HCT116 (cell line): ENCODE data around the gene PSAP. TPM values are rescaled to one million over a fixed set of nuclear protein-coding genes. Genes with fewer than 3 reads are reported as not detected.

Source experiments
- ATAC-seq: fragments of 200-7000 bp; cut with Tn5 transposase; 2 replicates; pipeline ENCODE4 v1.9.1; 2020; ENCODE audit warnings: mild to moderate bottlenecking, moderate library complexity
- BruUV-seq: library from RNA; stranded (reverse); fragments of 400-500 nt; replicated peaks from 2 replicates; lab custom pipeline; 2021; lab: Mats Ljungman, UMichigan
- CTCF ChIA-PET: fragments of 300-600 bp; sonication (Branson Sonifier 250); formaldehyde crosslinking; loops from one replicate; lab custom pipeline; 2021; ENCODE audit warnings: antibody characterized with exemption; lab: Charles Lee
- POLR2A ChIA-PET: fragments of 300-600, 350-600 bp; sonication (Branson Sonifier 250); formaldehyde crosslinking; loops from one replicate; lab custom pipeline; 2021; ENCODE audit warnings: antibody characterized with exemption; lab: Charles Lee
- RAD21 ChIA-PET, 2 experiments: fragments of 300-600 bp; sonication (Branson Sonifier 250); formaldehyde crosslinking; loops; one replicate each; lab custom pipeline; 2023; ENCODE audit warnings: low total read pairs in 2 of 2; ENCODE audit not compliant: uncharacterized antibody in 2 of 2, unreplicated experiment in 2 of 2, low non-redundant PET in 1 of 2; lab: Charles Lee
- DNase-seq: peaks from one replicate; pipeline ENCODE4 v3.0.0-alpha.2; 2010; ENCODE audit warnings: low read depth, low spot score
- H2AFZ ChIP-seq: fragments of 200-600 bp; shearing (Covaris generic), sonication (generic); 2 replicates; pipeline ENCODE4 v1.6.1; 2017; ENCODE audit warnings: low read depth, mixed run types, mixed read lengths, antibody characterized with exemption, low read length; ENCODE audit not compliant: poor library complexity, severe bottlenecking
- H3K27ac ChIP-seq: 2 replicates; pipeline ENCODE4 v1.5.1; 2012; ENCODE audit warnings: low read depth, low read length
- H3K27me3 ChIP-seq: fragments of 200-600 bp; sonication (generic); 2 replicates; pipeline ENCODE4 v1.6.1; 2016; ENCODE audit warnings: mixed run types, low read length, mixed read lengths; ENCODE audit not compliant: insufficient read depth
- H3K36me3 ChIP-seq, 2 experiments: fragments of 200-500 bp in 1 of 2; fragments of 200-600 bp in 1 of 2; sonication (Bioruptor generic) in 1 of 2; sonication (generic) in 1 of 2; 2 replicates each; pipeline versions ENCODE4 v1.5.1 to v1.6.1; 2014 to 2016; ENCODE audit warnings: low read length in 2 of 2, inconsistent platforms in 1 of 2, mixed read lengths in 1 of 2, mixed run types in 1 of 2; ENCODE audit not compliant: insufficient read depth in 2 of 2, control insufficient read depth in 1 of 2
- H3K4me1 ChIP-seq, 2 experiments: fragments of 200-600 bp in 1 of 2; sonication (generic) in 1 of 2; 2 replicates each; pipeline versions ENCODE4 v1.5.1 to v1.6.1; 2012 to 2017; ENCODE audit warnings: low read length in 2 of 2, inconsistent platforms in 1 of 2, mild to moderate bottlenecking in 1 of 2, mixed read lengths in 1 of 2, mixed run types in 1 of 2, moderate library complexity in 1 of 2; ENCODE audit not compliant: insufficient read depth in 2 of 2, control insufficient read depth in 1 of 2
- H3K4me2 ChIP-seq: fragments of 200-600 bp; sonication (generic); 2 replicates; pipeline ENCODE4 v1.6.1; 2017; ENCODE audit warnings: mixed run types, low read length, mixed read lengths
- H3K4me3 ChIP-seq, 2 experiments: fragments of 200-600 bp in 1 of 2; sonication (generic) in 1 of 2; replicated peaks in 1 of 2; 2 replicates each; pipeline ENCODE4 v1.5.1; 2011 to 2016; ENCODE audit warnings: low read length in 2 of 2, control low read depth in 1 of 2, low read depth in 1 of 2, mild to moderate bottlenecking in 1 of 2, mixed read lengths in 1 of 2, mixed run types in 1 of 2
- H3K79me2 ChIP-seq: fragments of 200-600 bp; sonication (generic); 2 replicates; pipeline ENCODE4 v1.6.1; 2017; ENCODE audit warnings: mild to moderate bottlenecking, mixed run types, low read length, moderate library complexity, mixed read lengths; ENCODE audit not compliant: insufficient read depth
- H3K9ac ChIP-seq: fragments of 200-600 bp; sonication (generic); 2 replicates; pipeline ENCODE4 v1.6.1; 2016; ENCODE audit warnings: low read length, mixed read lengths
- H3K9me2 ChIP-seq: fragments of 200-600 bp; sonication (generic), shearing (Covaris generic); 2 replicates; pipeline ENCODE4 v1.6.1; 2017; ENCODE audit warnings: mixed run types, mild to moderate bottlenecking, moderate library complexity; ENCODE audit not compliant: insufficient read depth
- H3K9me3 ChIP-seq, 2 experiments: fragments of 200-500 bp in 1 of 2; fragments of 200-600 bp in 1 of 2; sonication (Bioruptor generic) in 1 of 2; sonication (generic) in 1 of 2; 2 replicates each; pipeline ENCODE4 v1.6.1; 2014 to 2017; ENCODE audit warnings: low read length in 2 of 2, mixed read lengths in 2 of 2, inconsistent platforms in 1 of 2, low read depth in 1 of 2, mild to moderate bottlenecking in 1 of 2, mixed run types in 1 of 2, moderate library complexity in 1 of 2; ENCODE audit not compliant: control insufficient read depth in 1 of 2, insufficient read depth in 1 of 2
- H4K20me1 ChIP-seq: fragments of 200-600 bp; sonication (generic), shearing (Covaris generic); 2 replicates; pipeline ENCODE4 v1.6.1; 2017; ENCODE audit warnings: mixed run types, mild to moderate bottlenecking, moderate library complexity; ENCODE audit not compliant: insufficient read depth
- CBX3 ChIP-seq: IDR thresholded peaks from 2 replicates; pipeline ENCODE4 v1.6.1; 2012; ENCODE audit warnings: low read depth
- CEBPB ChIP-seq: IDR thresholded peaks from 2 replicates; pipeline ENCODE4 v1.6.1; 2012; ENCODE audit warnings: low read depth
- ELF1 ChIP-seq: IDR thresholded peaks from 2 replicates; pipeline ENCODE4 v1.6.1; 2012; ENCODE audit warnings: low read depth, borderline replicate concordance
- RAD21 ChIP-seq: IDR thresholded peaks from 2 replicates; pipeline ENCODE4 v1.6.1; 2012; ENCODE audit warnings: low read depth, mild to moderate bottlenecking
- SP1 ChIP-seq: IDR thresholded peaks from 2 replicates; pipeline ENCODE4 v1.6.1; 2012; ENCODE audit warnings: low read depth
- TCF7L2 ChIP-seq: IDR thresholded peaks from 2 replicates; pipeline ENCODE4 v1.7.0; 2011; ENCODE audit warnings: borderline replicate concordance, inconsistent platforms; ENCODE audit not compliant: insufficient read depth, insufficient read length; ENCODE audit errors: extremely low read depth
- YY1 ChIP-seq: IDR thresholded peaks from 2 replicates; pipeline ENCODE4 v1.6.1; 2011; ENCODE audit warnings: low read length, low read depth, moderate library complexity, mild to moderate bottlenecking; ENCODE audit not compliant: insufficient replicate concordance; ENCODE audit errors: extremely low read depth
- intact Hi-C: fragments of 100-400 bp; cut with micrococcal nuclease; formaldehyde crosslinking; loops from 2 replicates; pipeline ENCODE4 v1.10.0; 2022
- total RNA-seq: library from RNA; stranded (reverse); gene quantifications from one replicate; pipeline ENCODE4 v1.2.1, GENCODE V29; 2021; ENCODE audit not compliant: unreplicated experiment
- TF ChIP-seq, protein P1 (sequence below): IDR thresholded peaks from 2 replicates; pipeline ENCODE4 v1.6.1; 2012
- TF ChIP-seq, protein P2 (sequence below): IDR thresholded peaks from 2 replicates; pipeline ENCODE4 v1.6.1; 2012; ENCODE audit warnings: low read depth
- TF ChIP-seq, protein P3 (sequence below): IDR thresholded peaks from 2 replicates; pipeline ENCODE4 v1.6.1; 2012

PSAP gene
- total RNA-seq, 1 experiment from 2014 or later = 444 TPM

DNA sequence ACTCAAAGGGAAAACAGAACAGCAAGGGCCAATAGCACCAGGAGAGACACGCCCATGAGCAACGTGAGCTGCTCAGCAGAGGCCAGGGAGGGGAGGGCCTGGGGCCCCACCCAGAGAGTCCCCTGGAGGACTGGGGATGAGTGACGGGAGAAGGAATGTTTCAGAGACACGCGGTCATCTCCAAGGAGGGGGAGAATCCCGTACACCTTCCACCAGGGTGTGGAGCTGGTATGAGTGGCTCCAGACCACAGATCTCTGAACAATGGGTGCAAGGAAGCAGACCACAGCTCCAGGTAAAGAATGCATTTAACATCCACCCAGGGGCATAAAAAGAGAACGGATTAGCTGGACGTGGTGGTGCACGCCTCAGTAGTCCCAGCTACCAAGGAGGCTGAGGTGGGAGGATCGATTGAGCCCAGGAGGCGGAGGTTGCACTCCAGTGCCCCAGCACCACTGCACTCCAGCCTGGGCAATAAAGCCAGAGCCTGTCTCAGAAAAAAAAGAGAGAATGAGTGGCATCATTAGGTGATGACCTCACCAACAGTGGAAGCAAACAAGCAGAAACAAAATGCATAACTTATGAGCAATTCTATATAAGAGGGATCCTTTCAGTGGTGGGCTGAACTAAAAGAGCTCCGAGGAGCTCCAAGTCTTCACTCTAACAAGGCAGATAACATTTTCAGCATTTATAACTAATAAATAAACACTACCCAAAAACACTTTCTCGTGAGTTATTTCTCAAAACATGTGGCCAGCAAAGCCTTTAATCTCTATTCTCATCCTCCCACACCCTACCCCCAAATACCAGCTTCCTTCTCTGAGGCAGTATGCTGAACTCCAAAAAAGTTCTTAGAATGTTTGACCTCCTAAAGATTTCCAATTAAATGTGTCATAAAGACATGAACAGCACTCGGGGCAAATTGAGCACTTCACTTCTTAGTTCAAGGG is 12.5 kb downstream of the PSAP start:
- H4K20me1 ChIP-seq = peaks cover 8% of the 10 kb centered on the region; the same call in 1 of the 2 replicates
- H3K4me1 ChIP-seq = peaks cover 18 to 43% of the 10 kb centered on the region in 2 experiments
- RAD21 ChIA-PET = interaction anchor here (1.5 to 2.4 kb wide), 2 partner anchors 58 kb away, joined by 5 to 9 read pairs; no protein-coding TSS in a partner anchor
- H3K4me2 ChIP-seq = peak overlapping the region; percentile 39
- no peak overlapping the region for H3K4me3 ChIP-seq
- CTCF ChIA-PET = interaction anchor here (1.1 to 6.0 kb wide), 4 partner anchors 13 to 130 kb away, joined by 3 to 45 read pairs (median 6); partner anchors contain the start of gene PSAP
- H3K27ac ChIP-seq = no peak overlapping the region
- BruUV-seq = no TSS peak
- peak; percentile 84 for ATAC-seq
- TF ChIP-seq CBX3 (no peak), SP1 (0 out of 2 replicates have a peak, but pooled peaks have one; percentile 7)
- H3K27me3 ChIP-seq = no peaks in the 10 kb centered on the region
- POLR2A ChIA-PET = interaction anchor here (0.7 to 5.3 kb wide), 2 partner anchors 11 to 1199 kb away, joined by 3 to 39 read pairs; partner anchors contain the start of gene PSAP
- peak overlapping the region; percentile 21 for H3K9ac ChIP-seq
- no peak overlapping the region for H2AFZ ChIP-seq
- H3K9me3 ChIP-seq = no peaks in the 10 kb centered on the region
- no peaks in the 10 kb centered on the region for H3K36me3 ChIP-seq
- peaks cover 88% of the 10 kb centered on the region for H3K79me2 ChIP-seq
- no peaks in the 10 kb centered on the region for H3K9me2 ChIP-seq
- DNase-seq = no peak
- intact Hi-C loops = loop anchor here (2.0 kb wide), 1 partner anchor 58 kb away; no protein-coding TSS in a partner anchor

DNA sequence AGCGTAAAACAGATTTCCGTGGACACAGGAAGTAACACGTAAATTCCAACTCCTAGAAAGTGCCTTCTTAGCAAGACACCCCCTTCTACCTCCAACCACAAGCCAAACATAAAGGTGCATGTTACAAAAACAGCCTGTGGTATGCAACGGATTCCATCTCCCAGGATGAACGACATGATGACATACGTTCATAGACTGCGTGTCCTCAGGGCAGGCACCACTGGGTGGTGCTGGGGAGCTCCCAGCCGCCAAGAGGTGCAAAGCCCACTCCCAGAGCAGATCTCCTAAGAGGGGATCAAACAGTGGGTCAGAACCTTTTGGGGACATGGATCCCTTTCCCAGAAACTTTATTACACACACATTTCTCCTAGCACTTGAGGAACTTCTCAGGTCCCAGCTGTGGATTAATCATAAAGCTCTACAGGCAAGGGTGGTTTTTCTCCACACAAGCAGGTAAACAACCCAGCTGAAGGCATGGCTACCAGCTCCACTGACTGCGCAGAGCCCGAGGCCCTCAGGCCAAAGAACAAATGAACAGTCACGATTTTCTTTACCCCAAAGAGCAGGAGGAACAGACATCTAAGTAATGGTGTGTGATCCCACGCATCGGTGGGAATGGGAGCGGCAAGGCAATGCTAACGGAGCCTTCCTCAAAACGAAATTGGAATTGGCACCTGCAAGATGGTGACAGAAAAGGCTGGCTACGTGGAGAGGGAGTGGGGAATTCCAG is 13.8 kb downstream of the PSAP start:
- CTCF ChIA-PET = interaction anchor here (1.0 to 6.0 kb wide), 5 partner anchors 14 to 64 kb away, joined by 3 to 45 read pairs (median 6); partner anchors contain the start of genes PSAP and VSIR
- Histone ChIP-seq H3K27ac (no peak overlapping the region), H3K4me3 (no peak overlapping the region), H3K27me3 (no peaks in the 10 kb centered on the region), H3K9ac (no peak overlapping the region), H2AFZ (no peak overlapping the region), H3K36me3 (peaks cover 0 to 2% of the 10 kb centered on the region in 2 experiments; a peak in 1 of 4 replicates), H3K4me2 (peak overlapping the region; percentile 39), H3K4me1 (peaks cover 18 to 46% of the 10 kb centered on the region in 2 experiments), H3K79me2 (peaks cover 88% of the 10 kb centered on the region), H4K20me1 (peaks cover 8% of the 10 kb centered on the region; the same call in 1 of the 2 replicates), H3K9me2 (no peaks in the 10 kb centered on the region), H3K9me3 (no peaks in the 10 kb centered on the region)
- ATAC-seq (peak; percentile 74), DNase-seq (no peak)
- BruUV-seq = no TSS peak
- POLR2A ChIA-PET = interaction anchor here (5.3 kb wide), 1 partner anchor 13 kb away, joined by 39 read pairs; the partner anchor contains the start of gene PSAP
- RAD21 ChIA-PET = interaction anchor here (0.9 to 2.4 kb wide), 3 partner anchors 14 to 59 kb away, joined by 3 to 9 read pairs (median 5); partner anchors contain the start of gene PSAP (in 1 of the 2)
- intact Hi-C loops = no loop called here
- TF ChIP-seq TCF7L2 = no peak
- TF ChIP-seq, protein P1, sequence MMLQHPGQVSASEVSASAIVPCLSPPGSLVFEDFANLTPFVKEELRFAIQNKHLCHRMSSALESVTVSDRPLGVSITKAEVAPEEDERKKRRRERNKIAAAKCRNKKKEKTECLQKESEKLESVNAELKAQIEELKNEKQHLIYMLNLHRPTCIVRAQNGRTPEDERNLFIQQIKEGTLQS = no peak
- TF ChIP-seq RAD21 = peak; percentile 59; the same call in 1 of the 2 replicates
- no peak for TF ChIP-seq ELF1
- TF ChIP-seq, protein P2, sequence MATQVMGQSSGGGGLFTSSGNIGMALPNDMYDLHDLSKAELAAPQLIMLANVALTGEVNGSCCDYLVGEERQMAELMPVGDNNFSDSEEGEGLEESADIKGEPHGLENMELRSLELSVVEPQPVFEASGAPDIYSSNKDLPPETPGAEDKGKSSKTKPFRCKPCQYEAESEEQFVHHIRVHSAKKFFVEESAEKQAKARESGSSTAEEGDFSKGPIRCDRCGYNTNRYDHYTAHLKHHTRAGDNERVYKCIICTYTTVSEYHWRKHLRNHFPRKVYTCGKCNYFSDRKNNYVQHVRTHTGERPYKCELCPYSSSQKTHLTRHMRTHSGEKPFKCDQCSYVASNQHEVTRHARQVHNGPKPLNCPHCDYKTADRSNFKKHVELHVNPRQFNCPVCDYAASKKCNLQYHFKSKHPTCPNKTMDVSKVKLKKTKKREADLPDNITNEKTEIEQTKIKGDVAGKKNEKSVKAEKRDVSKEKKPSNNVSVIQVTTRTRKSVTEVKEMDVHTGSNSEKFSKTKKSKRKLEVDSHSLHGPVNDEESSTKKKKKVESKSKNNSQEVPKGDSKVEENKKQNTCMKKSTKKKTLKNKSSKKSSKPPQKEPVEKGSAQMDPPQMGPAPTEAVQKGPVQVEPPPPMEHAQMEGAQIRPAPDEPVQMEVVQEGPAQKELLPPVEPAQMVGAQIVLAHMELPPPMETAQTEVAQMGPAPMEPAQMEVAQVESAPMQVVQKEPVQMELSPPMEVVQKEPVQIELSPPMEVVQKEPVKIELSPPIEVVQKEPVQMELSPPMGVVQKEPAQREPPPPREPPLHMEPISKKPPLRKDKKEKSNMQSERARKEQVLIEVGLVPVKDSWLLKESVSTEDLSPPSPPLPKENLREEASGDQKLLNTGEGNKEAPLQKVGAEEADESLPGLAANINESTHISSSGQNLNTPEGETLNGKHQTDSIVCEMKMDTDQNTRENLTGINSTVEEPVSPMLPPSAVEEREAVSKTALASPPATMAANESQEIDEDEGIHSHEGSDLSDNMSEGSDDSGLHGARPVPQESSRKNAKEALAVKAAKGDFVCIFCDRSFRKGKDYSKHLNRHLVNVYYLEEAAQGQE = no peak
- no peak for TF ChIP-seq CEBPB
- TF ChIP-seq YY1 = no peak
- TF ChIP-seq, protein P3, sequence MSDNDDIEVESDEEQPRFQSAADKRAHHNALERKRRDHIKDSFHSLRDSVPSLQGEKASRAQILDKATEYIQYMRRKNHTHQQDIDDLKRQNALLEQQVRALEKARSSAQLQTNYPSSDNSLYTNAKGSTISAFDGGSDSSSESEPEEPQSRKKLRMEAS = no peak
